ENCODE results near the gene FOXC1.

DNA sequence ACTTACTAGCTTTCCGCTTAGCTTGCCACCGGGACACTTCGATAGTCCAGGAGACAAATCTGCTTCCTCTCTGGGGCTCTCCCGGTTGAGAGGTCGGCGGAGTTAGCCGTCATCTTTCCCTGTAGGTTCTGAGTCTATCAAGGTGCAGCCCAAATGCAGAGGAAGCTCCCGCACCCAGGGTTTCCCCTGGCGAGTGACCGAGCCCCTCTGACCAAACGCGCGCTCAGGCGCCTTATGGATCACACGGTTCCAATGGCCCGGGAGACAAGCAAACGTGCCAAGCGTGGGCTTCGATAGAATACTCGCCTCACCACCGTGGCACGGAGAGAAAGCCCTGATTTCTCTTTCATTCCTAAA, 15.8 kb upstream of the FOXC1 start:
- TF ChIP-seq POLR2AphosphoS5 (IDR thresholded peaks at IDR 0.05; ENCODE audit: low read depth) (no peak), SPI1 (IDR thresholded peaks at IDR 0.05; ENCODE audit: borderline replicate concordance, low read depth) (no peak), CTCF (IDR thresholded peaks at IDR 0.05; ENCODE audit: insufficient read depth, low read length) (no peak), GABPA (IDR thresholded peaks at IDR 0.05; ENCODE audit: low read depth) (no peak), REST (IDR thresholded peaks at IDR 0.05; ENCODE audit: insufficient replicate concordance, low read depth) (no peak)
